ENCODE measurements around the gene CLASP1. TPM values are rescaled to one million over a fixed set of nuclear protein-coding genes. Genes with fewer than 3 reads are reported as not detected.

Gene CLASP1
- total and polyA plus RNA-seq, 4 donors = 7.5 to 50.0 (median 21.9) TPM

DNA sequence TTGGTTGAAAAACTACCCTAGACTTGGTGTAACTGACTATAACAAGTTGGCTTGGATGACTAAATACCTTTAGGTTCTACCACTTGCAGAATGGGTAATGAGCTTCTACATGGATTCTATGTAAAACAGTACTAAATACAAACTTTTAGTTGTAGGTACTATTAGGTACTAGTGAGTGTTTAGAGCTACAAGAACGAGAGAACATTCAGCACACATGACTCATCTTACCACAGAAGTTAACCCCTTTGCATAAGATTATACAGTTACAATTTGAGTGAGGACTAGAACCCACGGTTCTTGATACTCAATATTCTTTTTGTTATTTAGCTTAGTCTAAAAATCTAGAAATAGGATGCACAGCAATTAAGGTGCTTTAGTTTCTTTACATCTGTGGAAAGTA, 262.6 kb downstream of the CLASP1 start:
- Histone ChIP-seq H3K36me3 (ENCODE audit: control insufficient read depth in 4 of 4, insufficient read depth in 3 of 4, low read depth in 1 of 4, low read length in 3 of 4) (peaks cover 11 to 61% (median 41%) of the 10 kb centered on the region in 4 donors), H3K9me3 (ENCODE audit: control insufficient read depth in 4 of 4, low read length in 3 of 4) (no peaks in the 10 kb centered on the region), H3K27ac (ENCODE audit: low read depth in 1 of 2, low read length in 2 of 2) (no peak overlapping the region), H3K4me3 (ENCODE audit: low read depth in 1 of 3, low read length in 3 of 3) (no peak overlapping the region), H3K4me1 (ENCODE audit: control insufficient read depth in 4 of 4, insufficient read depth in 4 of 4, low read length in 3 of 4) (no peaks in the 10 kb centered on the region), H3K9ac (ENCODE audit: low read depth in 1 of 2, low read length in 2 of 2) (no peak overlapping the region), H3K27me3 (ENCODE audit: control insufficient read depth in 4 of 4, insufficient read depth in 4 of 4, low read length in 3 of 4) (no peaks in the 10 kb centered on the region)
- TF ChIP-seq SP1 (IDR thresholded peaks at IDR 0.05) = no peak
- TF ChIP-seq CTCF (IDR thresholded peaks at IDR 0.05; ENCODE audit: low read depth, low read length, missing input control) = no peak
- no peak for TF ChIP-seq REST (IDR thresholded peaks at IDR 0.05)
- TF ChIP-seq, protein P1, sequence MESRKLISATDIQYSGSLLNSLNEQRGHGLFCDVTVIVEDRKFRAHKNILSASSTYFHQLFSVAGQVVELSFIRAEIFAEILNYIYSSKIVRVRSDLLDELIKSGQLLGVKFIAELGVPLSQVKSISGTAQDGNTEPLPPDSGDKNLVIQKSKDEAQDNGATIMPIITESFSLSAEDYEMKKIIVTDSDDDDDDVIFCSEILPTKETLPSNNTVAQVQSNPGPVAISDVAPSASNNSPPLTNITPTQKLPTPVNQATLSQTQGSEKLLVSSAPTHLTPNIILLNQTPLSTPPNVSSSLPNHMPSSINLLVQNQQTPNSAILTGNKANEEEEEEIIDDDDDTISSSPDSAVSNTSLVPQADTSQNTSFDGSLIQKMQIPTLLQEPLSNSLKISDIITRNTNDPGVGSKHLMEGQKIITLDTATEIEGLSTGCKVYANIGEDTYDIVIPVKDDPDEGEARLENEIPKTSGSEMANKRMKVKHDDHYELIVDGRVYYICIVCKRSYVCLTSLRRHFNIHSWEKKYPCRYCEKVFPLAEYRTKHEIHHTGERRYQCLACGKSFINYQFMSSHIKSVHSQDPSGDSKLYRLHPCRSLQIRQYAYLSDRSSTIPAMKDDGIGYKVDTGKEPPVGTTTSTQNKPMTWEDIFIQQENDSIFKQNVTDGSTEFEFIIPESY (IDR thresholded peaks at IDR 0.05) = no peak
- no peak for TF ChIP-seq HNF4G (IDR thresholded peaks at IDR 0.05)
- no peak for TF ChIP-seq GABPA (IDR thresholded peaks at IDR 0.05 in 1 of 2, conservative IDR thresholded peaks at IDR 0.05 in 1 of 2)
- TF ChIP-seq FOXA1 (IDR thresholded peaks at IDR 0.05) = no peak
- TF ChIP-seq NR2F2 (IDR thresholded peaks at IDR 0.05) = no peak
- WGBS = 83% methylated on average over 2 of the region's 2 CpGs
- DNase-seq (ENCODE audit: low spot score) = no peak

GRCh38 chr2:121386102-121386501, 263.2 kb downstream of the CLASP1 start:
- H3K36me3 ChIP-seq (ENCODE audit: control insufficient read depth in 4 of 4, insufficient read depth in 3 of 4, low read depth in 1 of 4, low read length in 3 of 4) = peaks cover 13 to 64% (median 43%) of the 10 kb centered on the region in 4 donors
- no peak for DNase-seq (ENCODE audit: low spot score)
- TF ChIP-seq TAF1 (conservative IDR thresholded peaks at IDR 0.05) = no peak
- no peak for TF ChIP-seq REST (IDR thresholded peaks at IDR 0.05)

More at GRCh38 chr2:121386102-121386501, 263.2 kb downstream of the CLASP1 start:
- Histone ChIP-seq H3K27ac (ENCODE audit: low read depth in 1 of 2, low read length in 2 of 2) (no peak overlapping the region), H3K9me3 (ENCODE audit: control insufficient read depth in 4 of 4, low read length in 3 of 4) (no peaks in the 10 kb centered on the region), H3K9ac (ENCODE audit: low read depth in 1 of 2, low read length in 2 of 2) (no peak overlapping the region), H3K27me3 (ENCODE audit: control insufficient read depth in 4 of 4, insufficient read depth in 4 of 4, low read length in 3 of 4) (no peaks in the 10 kb centered on the region), H3K4me3 (ENCODE audit: low read depth in 1 of 3, low read length in 3 of 3) (no peak overlapping the region), H3K4me1 (ENCODE audit: control insufficient read depth in 4 of 4, insufficient read depth in 4 of 4, low read length in 3 of 4) (no peaks in the 10 kb centered on the region)
